GM12878 (cell line): ENCODE results near the gene CAVIN2. TPM values are rescaled to one million over a fixed set of nuclear protein-coding genes. Genes with fewer than 3 reads are reported as not detected.

Source experiments
- ATAC-seq: fragments of 200-7000 bp; cut with Tn5 transposase; 3 replicates; pipeline ENCODE4 v1.9.1; 2020; ENCODE audit warnings: mild to moderate bottlenecking, moderate library complexity
- BruUV-seq: library from RNA; stranded (reverse); fragments of 400-500 nt; replicated peaks from 2 replicates; lab custom pipeline; 2021; lab: Mats Ljungman, UMichigan
- CTCF ChIA-PET: fragments of 300-600 bp; sonication (Branson Sonifier 250); formaldehyde crosslinking; extraction: SDS; loops from one replicate; lab custom pipeline; 2021; ENCODE audit warnings: inconsistent platforms; lab: Yijun Ruan, JAX
- POLR2A ChIA-PET: fragments of 350-600 bp; formaldehyde crosslinking; extraction: SDS; loops from one replicate; lab custom pipeline; 2021; ENCODE audit warnings: inconsistent platforms; lab: Charles Lee
- RAD21 ChIA-PET: fragments of 300-600 bp; sonication (Branson Sonifier 250); formaldehyde crosslinking; loops from one replicate; lab custom pipeline; 2023; ENCODE audit warnings: antibody characterized with exemption; ENCODE audit not compliant: unreplicated experiment; lab: Charles Lee
- SMC1A ChIA-PET: fragments of 300-600 bp; sonication (Branson Sonifier 250); formaldehyde crosslinking; loops from one replicate; lab custom pipeline; 2023; ENCODE audit not compliant: unreplicated experiment, uncharacterized antibody; lab: Charles Lee
- DNase-seq: peaks from one replicate; pipeline ENCODE4 v3.0.0-alpha.2; 2011; ENCODE audit warnings: low read depth, low spot score
- FAIRE-seq: peaks from 3 replicates; lab custom pipeline; 2011; peaks lifted over from hg19 to GRCh38; lab: Jason Lieb, UNC
- H2AFZ ChIP-seq: 2 replicates; pipeline ENCODE4 v1.6.0; 2011; ENCODE audit warnings: low read depth, low read length, control low read depth; ENCODE audit not compliant: control insufficient read depth
- H3K27ac ChIP-seq: 2 replicates; pipeline ENCODE4 v1.5.1; 2011; ENCODE audit warnings: control low read depth; ENCODE audit not compliant: control insufficient read depth, insufficient read depth
- H3K27me3 ChIP-seq, 2 experiments: replicated peaks in 1 of 2; 2 replicates each; pipeline versions ENCODE4 v1.6.0 to v1.6.1; 2011; ENCODE audit warnings: low read length in 1 of 2; ENCODE audit not compliant: control insufficient read depth in 2 of 2, insufficient read depth in 2 of 2
- H3K36me3 ChIP-seq, 2 experiments: 2 replicates each; pipeline ENCODE4 v1.5.1; 2011; ENCODE audit warnings: low read length in 1 of 2; ENCODE audit not compliant: control insufficient read depth in 2 of 2, insufficient read depth in 2 of 2
- H3K4me1 ChIP-seq: 2 replicates; pipeline ENCODE4 v1.6.1; 2011; ENCODE audit warnings: mild to moderate bottlenecking, low read length, moderate library complexity, mixed read lengths; ENCODE audit not compliant: control insufficient read depth, insufficient read depth
- H3K4me2 ChIP-seq: 2 replicates; pipeline ENCODE4 v1.6.0; 2011; ENCODE audit warnings: control low read depth; ENCODE audit not compliant: control insufficient read depth, insufficient read depth
- H3K4me3 ChIP-seq: fragments of 200-600 bp; sonication (generic); 2 replicates; pipeline ENCODE4 v1.5.1; 2016
- H3K79me2 ChIP-seq: 2 replicates; pipeline ENCODE4 v1.6.0; 2011; ENCODE audit warnings: low read length; ENCODE audit not compliant: control insufficient read depth, insufficient read depth
- H3K9ac ChIP-seq: 2 replicates; pipeline ENCODE4 v1.8.0; 2011; ENCODE audit warnings: low read length, control low read depth, mixed read lengths; ENCODE audit not compliant: control insufficient read depth, insufficient read depth
- H3K9me3 ChIP-seq: replicated peaks from 3 replicates; pipeline ENCODE4 v1.5.1; 2011; ENCODE audit warnings: mild to moderate bottlenecking, low read length; ENCODE audit not compliant: control insufficient read depth, insufficient read depth
- H4K20me1 ChIP-seq: 2 replicates; pipeline ENCODE4 v1.6.0; 2011; ENCODE audit not compliant: control insufficient read depth, insufficient read depth
- ATF7 ChIP-seq: fragments of 450-650 bp; IDR thresholded peaks from 2 replicates; pipeline ENCODE4 v1.6.1; 2016; ENCODE audit warnings: low read depth, mild to moderate bottlenecking
- CHD1 ChIP-seq: IDR thresholded peaks from 2 replicates; pipeline ENCODE4 v1.6.1; 2012; ENCODE audit warnings: low read depth, low read length, improper control_type of control experiment
- DPF2 ChIP-seq: fragments of 450-650 bp; IDR thresholded peaks from 2 replicates; pipeline ENCODE4 v1.6.1; 2017; ENCODE audit warnings: mild to moderate bottlenecking
- E2F4 ChIP-seq: IDR thresholded peaks from 2 replicates; pipeline ENCODE4 v1.6.1; 2012; ENCODE audit warnings: low read depth, low read length, improper control_type of control experiment
- ESRRA ChIP-seq: IDR thresholded peaks from 2 replicates; pipeline ENCODE4 v1.6.1; 2012; ENCODE audit warnings: mild to moderate bottlenecking, low read length, improper control_type of control experiment
- MTA3 ChIP-seq: IDR thresholded peaks from 2 replicates; pipeline ENCODE4 v1.6.1; 2012; ENCODE audit warnings: low read length, inconsistent platforms, borderline replicate concordance
- MXI1 ChIP-seq: fragments of 150-350 bp; IDR thresholded peaks from 2 replicates; pipeline ENCODE4 v1.6.1; 2011; ENCODE audit warnings: low read depth, mild to moderate bottlenecking, inconsistent platforms, low read length, improper control_type of control experiment
- NFYA ChIP-seq: IDR thresholded peaks from 2 replicates; pipeline ENCODE4 v1.6.1; 2011; ENCODE audit warnings: low read depth, mild to moderate bottlenecking, low read length, improper control_type of control experiment, borderline replicate concordance
- NKRF ChIP-seq: fragments of 450-650 bp; conservative IDR thresholded peaks from 2 replicates; pipeline ENCODE4 v1.6.1; 2017; ENCODE audit warnings: mild to moderate bottlenecking, moderate library complexity
- NR2C2 ChIP-seq: IDR thresholded peaks from 2 replicates; pipeline ENCODE4 v1.6.1; 2011; ENCODE audit warnings: borderline replicate concordance, low read depth; ENCODE audit not compliant: control insufficient read depth, insufficient read length
- PAX8 ChIP-seq: fragments of 450-650 bp; IDR thresholded peaks from 2 replicates; pipeline ENCODE4 v1.6.1; 2017; ENCODE audit warnings: mild to moderate bottlenecking, moderate library complexity
- SMARCA5 ChIP-seq: fragments of 450-650 bp; IDR thresholded peaks from 2 replicates; pipeline ENCODE4 v1.6.1; 2017; ENCODE audit warnings: mild to moderate bottlenecking
- ZNF592 ChIP-seq: fragments of 450-650 bp; IDR thresholded peaks from 2 replicates; pipeline ENCODE4 v1.6.1; 2017; ENCODE audit warnings: mild to moderate bottlenecking, moderate library complexity
- ZNF622 ChIP-seq: fragments of 450-650 bp; IDR thresholded peaks from 2 replicates; pipeline ENCODE4 v1.6.1; 2017; ENCODE audit warnings: mild to moderate bottlenecking, inconsistent platforms
- WGBS: methylation state at CpG from one replicate; pipeline ENCODE4 v1.1.6; 2016; ENCODE audit warnings: low lambda C conversion rate; ENCODE audit not compliant: insufficient replicate concordance, insufficient coverage; ENCODE audit errors: missing lambda C conversion rate; 5-methylcytosine and 5-hydroxymethylcytosine counted together
- in situ Hi-C: fragments of 300-500 bp; cut with MboI; formaldehyde crosslinking; loops from 9 replicates; pipeline ENCODE4 v1.14.3; 2018; ENCODE audit warnings: mixed read lengths
- intact Hi-C: fragments of 100-400 bp; cut with micrococcal nuclease; formaldehyde crosslinking; loops from one replicate; pipeline ENCODE4 v1.14.2; 2022; ENCODE audit not compliant: unreplicated experiment
- polyA plus RNA-seq, 11 experiments: library from polyadenylated mRNA; depleted of rRNA in 4 of 11; unstranded in 6 of 11; stranded (reverse) in 5 of 11; fragments of >200 nt; fragmentation: Nextera tagmentation in 4 of 11; fragmentation: Illumina TruSeq in 1 of 11; extraction: Ambion mirVana in 4 of 11; extraction: Trizol in 1 of 11; gene quantifications; 1 replicate in 1 of 11; 2 replicates in 10 of 11; pipeline versions ENCODE4 v1.2.1 to v1.2.3, GENCODE V29; 2011 to 2016; ENCODE audit warnings: inconsistent platforms in 2 of 11, missing spikeins in 2 of 11, low read depth in 1 of 11
- total RNA-seq, 4 experiments: library from RNA; depleted of rRNA in 3 of 4; stranded (reverse); fragments of >200 nt in 3 of 4; fragmentation: Illumina TruSeq in 1 of 4; extraction: Trizol in 1 of 4; gene quantifications; 2 replicates each; pipeline versions ENCODE4 v1.2.1 to v1.2.3, GENCODE V29; 2013 to 2021

CAVIN2 gene
- total and polyA plus RNA-seq, 10 of the 15 experiments (the other 5 are each of a cell fraction or from before 2014, with no cell fraction given): not detected

- no peak for DNase-seq
- no peak overlapping the region for H3K4me2 ChIP-seq
- H3K4me3 ChIP-seq: no peak overlapping the region
- TF ChIP-seq MXI1 (no peak), ZNF622 (no peak), SMARCA5 (no peak), NKRF (no peak), PAX8 (no peak), ATF7 (no peak), NFYA (no peak), CHD1 (no peak), ESRRA (no peak), NR2C2 (no peak), DPF2 (no peak), ZNF592 (no peak), MTA3 (no peak), E2F4 (no peak)
- TF ChIP-seq, all 136 proteins: peak for 0
- no peaks in the 10 kb centered on the region; the same call in 2 of the 3 replicates for H3K9me3 ChIP-seq
- RAD21 ChIA-PET: interaction anchor here (0.8 to 2.2 kb wide), 2 partner anchors 24 to 327 kb away, joined by 3 to 8 read pairs; no protein-coding TSS in a partner anchor
- no peaks in the 10 kb centered on the region for H3K79me2 ChIP-seq
- H3K4me1 ChIP-seq: no peaks in the 10 kb centered on the region
- BruUV-seq: no TSS peak
- WGBS: 74% methylated on average over 28 of the region's 28 CpGs
- POLR2A ChIA-PET: no interaction called here
- no peak overlapping the region for H3K9ac ChIP-seq
- CTCF ChIA-PET: interaction anchor here (0.6 to 3.3 kb wide), 4 partner anchors 23 to 334 kb away, joined by 3 to 13 read pairs (median 6); no protein-coding TSS in a partner anchor
- peaks cover 0 to 2% of the 10 kb centered on the region in 2 experiments; a peak in 3 of 4 replicates for H3K27me3 ChIP-seq
- H3K36me3 ChIP-seq: no peaks in the 10 kb centered on the region
- intact Hi-C loops (no loop called here), in situ Hi-C loops (no loop called here)
- no peak overlapping the region for H2AFZ ChIP-seq
- SMC1A ChIA-PET: interaction anchor here (0.8 to 1.4 kb wide), 5 partner anchors 10 to 49 kb away, joined by 3 to 5 read pairs (median 3); no protein-coding TSS in a partner anchor
- no peaks in the 10 kb centered on the region for H4K20me1 ChIP-seq
- no peak overlapping the region for H3K27ac ChIP-seq
- ATAC-seq (no peak), FAIRE-seq (no peak)
Observed at GRCh38 chr2:191835539-191836350, 11.1 kb downstream of the CAVIN2 start.
